ENCODE data around the gene CNTLN.
"Not testable (repeated sequence)": the region's sequence is repeated elsewhere in the genome, so short reads cannot be mapped to it uniquely, and the experiment has no call there.

CNTLN gene

GRCh38 chr9:17422994-17423680 lies 288.3 kb downstream of the CNTLN start:
- no peak for DNase-seq

- no peak for DNase-seq
Measured at GRCh38 chr9:17423681-17424011, 288.8 kb downstream of the CNTLN start.

GRCh38 chr9:17425384-17425783 lies 290.5 kb downstream of the CNTLN start:
- DNase-seq: no peak

- DNase-seq: no peak
Measured at GRCh38 chr9:17433526-17433925, 298.7 kb downstream of the CNTLN start.

DNA sequence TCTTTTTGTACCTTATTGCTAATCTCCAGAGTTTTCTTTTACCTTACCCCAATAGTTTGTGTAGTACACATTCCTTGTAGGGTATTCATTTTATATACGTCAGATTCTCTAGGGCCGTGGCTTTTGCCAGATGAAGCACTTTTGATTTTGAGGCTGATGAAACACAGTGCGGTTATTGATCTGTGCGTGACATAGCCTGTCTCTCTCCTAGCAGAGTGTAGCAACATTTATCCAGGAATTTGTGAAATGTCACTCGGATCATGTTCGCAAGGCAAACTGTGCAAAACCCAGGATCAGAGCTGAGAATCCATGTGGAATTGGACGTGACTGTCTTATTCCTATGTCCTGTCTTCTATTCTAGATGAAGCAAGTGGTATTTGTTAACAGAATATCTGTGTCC lies 302.0 kb downstream of the CNTLN start:
- DNase-seq: no peak

GRCh38 chr9:17437813-17438212 lies 303.0 kb downstream of the CNTLN start:
- no peak for DNase-seq

GRCh38 chr9:17445126-17445525 lies 310.3 kb downstream of the CNTLN start:
- DNase-seq: not testable (repeated sequence)

- no peak for DNase-seq
Measured at GRCh38 chr9:17453751-17454150, 318.9 kb downstream of the CNTLN start.

GRCh38 chr9:17462869-17463464 lies 328.1 kb downstream of the CNTLN start:
- DNase-seq: no peak

GRCh38 chr9:17470036-17470813 lies 335.4 kb downstream of the CNTLN start:
- DNase-seq: no peak

- no peak for DNase-seq
Measured at GRCh38 chr9:17472126-17472525, 337.3 kb downstream of the CNTLN start.

- DNase-seq: no peak
Measured at GRCh38 chr9:17476401-17476800, 341.6 kb downstream of the CNTLN start.

DNA sequence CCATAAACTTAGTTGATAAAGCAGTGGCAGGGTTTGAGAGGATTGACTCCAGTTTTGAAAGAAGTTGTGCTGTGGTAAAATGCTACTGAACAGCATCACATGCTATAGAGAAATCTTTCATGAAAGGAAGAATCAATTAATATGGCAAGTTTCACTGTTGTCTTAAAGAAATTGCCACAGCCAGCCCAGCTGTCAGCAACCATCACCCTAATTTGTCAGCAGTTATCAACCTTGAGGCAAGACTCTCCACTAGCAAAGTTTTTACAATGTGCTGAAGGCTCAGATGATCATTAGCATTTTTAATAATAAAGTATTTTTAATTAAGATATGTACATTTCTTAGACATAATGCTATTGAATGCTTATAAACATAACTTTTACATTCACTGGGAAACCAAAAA lies 343.0 kb downstream of the CNTLN start:
- no peak for DNase-seq

GRCh38 chr9:17480966-17481365 lies 346.1 kb downstream of the CNTLN start:
- DNase-seq: no peak

- no peak for DNase-seq
Measured at GRCh38 chr9:17481565-17481964, 346.7 kb downstream of the CNTLN start.

DNA sequence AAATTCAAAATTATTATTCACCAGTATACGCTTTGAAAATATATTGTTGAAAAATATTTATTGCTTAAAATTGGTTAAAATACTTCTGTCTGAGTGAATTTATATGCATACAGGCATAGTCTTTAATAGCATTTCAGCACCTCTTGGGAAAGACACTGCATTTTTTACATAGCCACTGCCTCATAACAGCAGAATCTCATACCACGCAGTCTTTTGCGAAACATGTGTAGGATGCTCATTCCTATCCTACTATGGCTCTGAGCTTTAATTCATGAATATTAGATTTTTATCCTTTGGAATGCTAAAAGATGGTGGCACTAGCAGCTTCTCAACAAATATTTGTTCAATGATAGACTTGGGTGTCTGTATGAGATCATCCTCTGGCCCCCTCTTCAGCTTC lies 350.1 kb downstream of the CNTLN start:
- DNase-seq: no peak

GRCh38 chr9:17486396-17486795 lies 351.6 kb downstream of the CNTLN start:
- DNase-seq: no peak

- DNase-seq: no peak
Measured at GRCh38 chr9:17487467-17487866, 352.6 kb downstream of the CNTLN start.

GRCh38 chr9:17488662-17489061 lies 353.8 kb downstream of the CNTLN start:
- DNase-seq: no peak

DNA sequence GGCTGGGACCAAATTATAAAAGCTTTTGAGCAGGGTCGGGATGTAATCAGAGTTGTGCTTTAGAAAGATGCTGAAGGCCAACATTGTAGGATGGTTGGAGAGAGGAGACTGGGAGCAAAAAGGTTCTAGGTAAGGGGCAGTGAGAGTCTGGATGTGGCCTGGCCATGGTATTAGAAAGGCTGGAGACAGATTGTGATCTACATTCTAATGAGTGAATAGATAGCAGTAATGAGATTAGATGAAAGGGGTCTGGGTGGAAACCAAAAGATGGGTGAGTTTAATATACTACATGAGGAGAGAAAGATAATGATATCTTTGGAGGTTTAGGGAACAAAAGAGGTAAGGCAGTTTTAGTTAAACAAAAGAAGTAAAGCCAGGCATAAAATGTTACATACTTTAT lies 355.3 kb downstream of the CNTLN start:
- DNase-seq: no peak

GRCh38 chr9:17491780-17492179 lies 356.9 kb downstream of the CNTLN start:
- DNase-seq: no peak

- DNase-seq: no peak
Measured at GRCh38 chr9:17503196-17503595, 368.4 kb downstream of the CNTLN start.

- DNase-seq: peak in 3 of 14 donors; percentile 21 to 99 (median 30)
Measured at GRCh38 chr9:17509151-17509550, 374.3 kb downstream of the CNTLN start.

DNA sequence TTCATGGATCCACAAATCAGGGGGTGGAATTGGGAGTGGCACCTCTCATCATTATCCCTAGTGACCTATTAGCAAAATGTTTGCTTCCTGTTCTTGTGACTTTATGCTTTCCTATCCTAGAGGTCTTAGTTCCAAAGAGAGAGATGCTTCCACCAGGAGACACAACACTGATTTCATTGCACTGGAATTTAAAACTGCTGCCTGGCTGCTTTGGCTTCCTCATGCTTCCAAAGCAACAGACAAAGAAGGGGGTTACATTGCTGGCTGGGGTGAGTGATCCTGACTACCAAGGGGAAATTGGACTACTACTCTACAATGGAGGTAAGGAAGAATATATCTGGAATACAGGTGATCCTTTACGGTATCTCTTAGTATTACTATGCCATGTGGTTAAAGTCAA lies 374.9 kb downstream of the CNTLN start:
- no peak for DNase-seq
